ENCODE results near the gene GPR4.

The GPR4 gene

GRCh38 chr19:45560686-45561085 is 41.3 kb downstream of the GPR4 start:
- no peaks in the 10 kb centered on the region for H3K27me3 ChIP-seq (ENCODE audit: insufficient read depth, low read depth)
- H3K79me2 ChIP-seq (ENCODE audit: insufficient read depth, low read depth), result peaks cover 19% of the 10 kb centered on the region
- no peak overlapping the region for H3K27ac ChIP-seq
- no peak overlapping the region for H3K9ac ChIP-seq
- H4K20me1 ChIP-seq (ENCODE audit: insufficient read depth), result no peaks in the 10 kb centered on the region
- peaks cover 39% of the 10 kb centered on the region for H3K4me1 ChIP-seq (ENCODE audit: low read depth, poor library complexity, severe bottlenecking)
- H3K4me2 ChIP-seq, result no peak overlapping the region
- H3K36me3 ChIP-seq (ENCODE audit: insufficient read depth), result no peaks in the 10 kb centered on the region
- TF ChIP-seq, protein P1, sequence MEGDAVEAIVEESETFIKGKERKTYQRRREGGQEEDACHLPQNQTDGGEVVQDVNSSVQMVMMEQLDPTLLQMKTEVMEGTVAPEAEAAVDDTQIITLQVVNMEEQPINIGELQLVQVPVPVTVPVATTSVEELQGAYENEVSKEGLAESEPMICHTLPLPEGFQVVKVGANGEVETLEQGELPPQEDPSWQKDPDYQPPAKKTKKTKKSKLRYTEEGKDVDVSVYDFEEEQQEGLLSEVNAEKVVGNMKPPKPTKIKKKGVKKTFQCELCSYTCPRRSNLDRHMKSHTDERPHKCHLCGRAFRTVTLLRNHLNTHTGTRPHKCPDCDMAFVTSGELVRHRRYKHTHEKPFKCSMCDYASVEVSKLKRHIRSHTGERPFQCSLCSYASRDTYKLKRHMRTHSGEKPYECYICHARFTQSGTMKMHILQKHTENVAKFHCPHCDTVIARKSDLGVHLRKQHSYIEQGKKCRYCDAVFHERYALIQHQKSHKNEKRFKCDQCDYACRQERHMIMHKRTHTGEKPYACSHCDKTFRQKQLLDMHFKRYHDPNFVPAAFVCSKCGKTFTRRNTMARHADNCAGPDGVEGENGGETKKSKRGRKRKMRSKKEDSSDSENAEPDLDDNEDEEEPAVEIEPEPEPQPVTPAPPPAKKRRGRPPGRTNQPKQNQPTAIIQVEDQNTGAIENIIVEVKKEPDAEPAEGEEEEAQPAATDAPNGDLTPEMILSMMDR (conservative IDR thresholded peaks at IDR 0.05; ENCODE audit: low read depth, low read length), result no peak
- H2AFZ ChIP-seq (ENCODE audit: low read depth), result no peak overlapping the region
- H3K4me3 ChIP-seq (IDR thresholded peaks at IDR 0.05; ENCODE audit: insufficient read depth, low read depth, low read length), result no peak overlapping the region

- Histone ChIP-seq H3K9ac (no peak overlapping the region), H3K4me1 (ENCODE audit: low read depth, poor library complexity, severe bottlenecking) (peaks cover 39% of the 10 kb centered on the region), H3K27me3 (ENCODE audit: insufficient read depth, low read depth) (no peaks in the 10 kb centered on the region), H3K79me2 (ENCODE audit: insufficient read depth, low read depth) (peaks cover 19% of the 10 kb centered on the region), H3K27ac (no peak overlapping the region), H2AFZ (ENCODE audit: low read depth) (no peak overlapping the region), H3K4me2 (no peak overlapping the region), H3K36me3 (ENCODE audit: insufficient read depth) (no peaks in the 10 kb centered on the region), H4K20me1 (ENCODE audit: insufficient read depth) (no peaks in the 10 kb centered on the region), H3K4me3 (IDR thresholded peaks at IDR 0.05; ENCODE audit: insufficient read depth, low read depth, low read length) (no peak overlapping the region)
- TF ChIP-seq, protein P1 (conservative IDR thresholded peaks at IDR 0.05; ENCODE audit: low read depth, low read length), result no peak
Measured at GRCh38 chr19:45560038-45560437, 42.0 kb downstream of the GPR4 start.

- peaks cover 19% of the 10 kb centered on the region for H3K79me2 ChIP-seq (ENCODE audit: insufficient read depth, low read depth)
- H3K36me3 ChIP-seq (ENCODE audit: insufficient read depth), result no peaks in the 10 kb centered on the region
- no peak overlapping the region for H3K27ac ChIP-seq
- no peaks in the 10 kb centered on the region for H3K27me3 ChIP-seq (ENCODE audit: insufficient read depth, low read depth)
- no peak overlapping the region for H3K4me3 ChIP-seq (IDR thresholded peaks at IDR 0.05; ENCODE audit: insufficient read depth, low read depth, low read length)
- no peak overlapping the region for H2AFZ ChIP-seq (ENCODE audit: low read depth)
- H3K4me1 ChIP-seq (ENCODE audit: low read depth, poor library complexity, severe bottlenecking), result peaks cover 24% of the 10 kb centered on the region
- H3K4me2 ChIP-seq, result no peak overlapping the region
- TF ChIP-seq, protein P1 (conservative IDR thresholded peaks at IDR 0.05; ENCODE audit: low read depth, low read length), result peak; percentile 54
- H3K9ac ChIP-seq, result no peak overlapping the region
- no peaks in the 10 kb centered on the region for H4K20me1 ChIP-seq (ENCODE audit: insufficient read depth)
Measured at GRCh38 chr19:45558399-45558878, 43.6 kb downstream of the GPR4 start.

- Histone ChIP-seq H3K9ac (no peak overlapping the region), H3K27me3 (ENCODE audit: insufficient read depth, low read depth) (no peaks in the 10 kb centered on the region), H4K20me1 (ENCODE audit: insufficient read depth) (no peaks in the 10 kb centered on the region), H3K4me1 (ENCODE audit: low read depth, poor library complexity, severe bottlenecking) (peaks cover 8% of the 10 kb centered on the region), H3K4me2 (no peak overlapping the region), H3K4me3 (IDR thresholded peaks at IDR 0.05; ENCODE audit: insufficient read depth, low read depth, low read length) (no peak overlapping the region), H3K27ac (no peak overlapping the region), H3K36me3 (ENCODE audit: insufficient read depth) (no peaks in the 10 kb centered on the region), H2AFZ (ENCODE audit: low read depth) (no peak overlapping the region), H3K79me2 (ENCODE audit: insufficient read depth, low read depth) (peaks cover 19% of the 10 kb centered on the region)
- TF ChIP-seq, protein P1 (conservative IDR thresholded peaks at IDR 0.05; ENCODE audit: low read depth, low read length), result no peak
Measured at GRCh38 chr19:45556835-45557234, 45.2 kb downstream of the GPR4 start.

All from KMS-11 (cell line).